BE2C (cell line): ENCODE data around the gene REEP1.
"Not testable (repeated sequence)": the region's sequence is repeated elsewhere in the genome, so short reads cannot be mapped to it uniquely, and the experiment has no call there.

Source experiments
- DNase-seq: peaks from one replicate; pipeline ENCODE4 v3.0.0-alpha.2; 2020
- H3K27me3 ChIP-seq: fragments of 250-450 bp; sonication (Bioruptor Pico); 2 replicates; pipeline ENCODE4 v1.5.1; 2020; ENCODE audit warnings: mild to moderate bottlenecking
- H3K36me3 ChIP-seq: fragments of 250-450 bp; sonication (Bioruptor Pico); 2 replicates; pipeline ENCODE4 v1.5.1; 2020; ENCODE audit warnings: mild to moderate bottlenecking
- H3K4me1 ChIP-seq: fragments of 250-450 bp; sonication (Bioruptor Pico); 2 replicates; pipeline ENCODE4 v1.5.1; 2020
- H3K4me3 ChIP-seq: 2 replicates; pipeline ENCODE4 v1.5.1; 2011; ENCODE audit warnings: low read depth, low read length
- H3K9me3 ChIP-seq: fragments of 250-450 bp; sonication (Bioruptor Pico); 2 replicates; pipeline ENCODE4 v1.5.1; 2020
- CTCF ChIP-seq: IDR thresholded peaks from 2 replicates; pipeline ENCODE4 v1.5.1; 2012; ENCODE audit warnings: mild to moderate bottlenecking, low read depth, low read length

The REEP1 gene

GRCh38 chr2:86202702-86203101, 134.7 kb downstream of the REEP1 start:
- H3K4me3 ChIP-seq: no peak overlapping the region
- no peaks in the 10 kb centered on the region for H3K27me3 ChIP-seq
- DNase-seq: no peak
- H3K36me3 ChIP-seq: peaks cover 3% of the 10 kb centered on the region; the same call in 1 of the 2 replicates
- no peak for TF ChIP-seq CTCF
- no peaks in the 10 kb centered on the region for H3K9me3 ChIP-seq
- H3K4me1 ChIP-seq: no peaks in the 10 kb centered on the region

GRCh38 chr2:86202336-86202692, 135.1 kb downstream of the REEP1 start:
- TF ChIP-seq CTCF: no peak
- no peaks in the 10 kb centered on the region for H3K9me3 ChIP-seq
- no peaks in the 10 kb centered on the region for H3K4me1 ChIP-seq
- H3K4me3 ChIP-seq: no peak overlapping the region
- DNase-seq: no peak
- H3K27me3 ChIP-seq: no peaks in the 10 kb centered on the region
- H3K36me3 ChIP-seq: peaks cover 2% of the 10 kb centered on the region; the same call in 1 of the 2 replicates

- no peaks in the 10 kb centered on the region for H3K27me3 ChIP-seq
- DNase-seq: no peak
- H3K36me3 ChIP-seq: no peaks in the 10 kb centered on the region
- H3K4me3 ChIP-seq: no peak overlapping the region
- no peaks in the 10 kb centered on the region for H3K9me3 ChIP-seq
- no peaks in the 10 kb centered on the region for H3K4me1 ChIP-seq
- TF ChIP-seq CTCF: peak; percentile 33
These were observed 135.6 kb downstream of the REEP1 start for GRCh38 chr2:86201671-86202335.

- H3K27me3 ChIP-seq, DNase-seq, H3K4me1 ChIP-seq, H3K9me3 ChIP-seq, H3K36me3 ChIP-seq: not testable (repeated sequence)
- H3K4me3 ChIP-seq: peak overlapping the region; percentile 85
These were observed 136.9 kb downstream of the REEP1 start for GRCh38 chr2:86200564-86200963.

- Histone ChIP-seq H3K4me3 (peak overlapping the region; percentile 85), H3K4me1 (no peaks in the 10 kb centered on the region), H3K36me3 (no peaks in the 10 kb centered on the region; the same call in 1 of the 2 replicates), H3K9me3 (no peaks in the 10 kb centered on the region), H3K27me3 (no peaks in the 10 kb centered on the region)
- no peak for DNase-seq
- TF ChIP-seq CTCF: no peak
These were observed 137.6 kb downstream of the REEP1 start for GRCh38 chr2:86199834-86200177.

GRCh38 chr2:86195808-86196387, 141.5 kb downstream of the REEP1 start:
- DNase-seq: no peak
- Histone ChIP-seq H3K36me3 (no peaks in the 10 kb centered on the region; the same call in 1 of the 2 replicates), H3K4me1 (no peaks in the 10 kb centered on the region), H3K9me3 (no peaks in the 10 kb centered on the region), H3K27me3 (no peaks in the 10 kb centered on the region), H3K4me3 (peak overlapping the region; percentile 83)
- no peak for TF ChIP-seq CTCF
